ENCODE results near the gene NODAL.

GRCh38 chr10:70409772-70410171 is 31.7 kb downstream of the NODAL start:
- TF ChIP-seq CTCF (conservative IDR thresholded peaks at IDR 0.05) (no peak), EZH2 (IDR thresholded peaks at IDR 0.05; ENCODE audit: low read depth) (no peak)
